ENCODE results near the gene PRRG2. TPM values are rescaled to one million over a fixed set of nuclear protein-coding genes. Genes with fewer than 3 reads are reported as not detected.
A peak's percentile ranks its signal among the peaks of the same experiment; 100 is the strongest.

Gene PRRG2
- total and polyA plus RNA-seq, 2 experiments from 2014 or later = 2.0 to 3.8 TPM

- H3K9me2 ChIP-seq (ENCODE audit: insufficient read depth) = no peaks in the 10 kb centered on the region
- Mint-ChIP-seq H3K4me1 (peaks cover 21% of the 10 kb centered on the region), H3K27ac (peak overlapping the region; percentile 97), H3K36me3 (ENCODE audit: low read depth) (peaks cover 10% of the 10 kb centered on the region; the same call in 2 of the 3 replicates), H3K27me3 (ENCODE audit: insufficient read depth, low read depth, poor library complexity) (peaks cover 6% of the 10 kb centered on the region), H3K4me3 (peak overlapping the region; percentile 96), H3K9me3 (no peaks in the 10 kb centered on the region)
- H3K36me3 ChIP-seq (ENCODE audit: insufficient read depth) = no peaks in the 10 kb centered on the region
- DNase-seq (ENCODE audit: low spot score) = no peak
- peaks cover 10% of the 10 kb centered on the region; the same call in 1 of the 2 replicates for H3F3A ChIP-seq (replicated peaks; ENCODE audit: low read depth)
- peaks cover 3% of the 10 kb centered on the region; the same call in 1 of the 2 replicates for H4K20me1 ChIP-seq (replicated peaks; ENCODE audit: insufficient read depth)
- H3K4me1 ChIP-seq (ENCODE audit: insufficient read depth) = peaks cover 16% of the 10 kb centered on the region
- peak overlapping the region; percentile 84 for H3K4me2 ChIP-seq
- H3K27ac ChIP-seq (ENCODE audit: low read depth) = peak overlapping the region; percentile 83
- TF ChIP-seq EZH2phosphoT487 (IDR thresholded peaks at IDR 0.05; ENCODE audit: unreplicated experiment) = no peak
- no peak for TF ChIP-seq ZNF331 (CRISPR knock-in tag; IDR thresholded peaks at IDR 0.05; ENCODE audit: low read depth)
- no peak for TF ChIP-seq ETS1 (IDR thresholded peaks at IDR 0.05)
- no peak for TF ChIP-seq STAT1 (IDR thresholded peaks at IDR 0.05; ENCODE audit: unreplicated experiment)
- TF ChIP-seq EZH2 (IDR thresholded peaks at IDR 0.05; ENCODE audit: low read depth, unreplicated experiment) = no peak
- TF ChIP-seq POLR2AphosphoS5 (IDR thresholded peaks at IDR 0.05; ENCODE audit: low read depth) = no peak
- TF ChIP-seq ZNF114 (CRISPR knock-in tag; IDR thresholded peaks at IDR 0.05) = no peak
- TF ChIP-seq REST (IDR thresholded peaks at IDR 0.05; ENCODE audit: unreplicated experiment) = no peak
- no peak for TF ChIP-seq JUNB (IDR thresholded peaks at IDR 0.05; ENCODE audit: unreplicated experiment)
- no peak for TF ChIP-seq ZNF462 (CRISPR knock-in tag; IDR thresholded peaks at IDR 0.05)
- TF ChIP-seq CTCF (conservative IDR thresholded peaks at IDR 0.05; ENCODE audit: low read depth in 2 of 2) = no peak
- no peak for TF ChIP-seq CREB1 (CRISPR knock-in tag; IDR thresholded peaks at IDR 0.05; ENCODE audit: low read depth)
- no peak for TF ChIP-seq NANOG (IDR thresholded peaks at IDR 0.05; ENCODE audit: borderline replicate concordance)
- peak overlapping the region; percentile 76 for H3K4me3 ChIP-seq
- no peaks in the 10 kb centered on the region for H3K27me3 ChIP-seq (ENCODE audit: insufficient read depth)
- ATAC-seq = no peak
- no peak overlapping the region for H2AFZ ChIP-seq
- peaks cover 47% of the 10 kb centered on the region for H3K79me2 ChIP-seq (replicated peaks; ENCODE audit: insufficient read depth)
These were observed 1.2 kb upstream of the PRRG2 start for GRCh38 chr19:49579947-49580263.
